ENCODE data around the gene TEDC2. TPM values are rescaled to one million over a fixed set of nuclear protein-coding genes. Genes with fewer than 3 reads are reported as not detected.

Gene TEDC2
- total and polyA plus RNA-seq, 9 of the 15 experiments (the other 6 are each of a cell fraction or from before 2014, with no cell fraction given), result 0.75 to 57.0 (median 17.6) TPM

DNA sequence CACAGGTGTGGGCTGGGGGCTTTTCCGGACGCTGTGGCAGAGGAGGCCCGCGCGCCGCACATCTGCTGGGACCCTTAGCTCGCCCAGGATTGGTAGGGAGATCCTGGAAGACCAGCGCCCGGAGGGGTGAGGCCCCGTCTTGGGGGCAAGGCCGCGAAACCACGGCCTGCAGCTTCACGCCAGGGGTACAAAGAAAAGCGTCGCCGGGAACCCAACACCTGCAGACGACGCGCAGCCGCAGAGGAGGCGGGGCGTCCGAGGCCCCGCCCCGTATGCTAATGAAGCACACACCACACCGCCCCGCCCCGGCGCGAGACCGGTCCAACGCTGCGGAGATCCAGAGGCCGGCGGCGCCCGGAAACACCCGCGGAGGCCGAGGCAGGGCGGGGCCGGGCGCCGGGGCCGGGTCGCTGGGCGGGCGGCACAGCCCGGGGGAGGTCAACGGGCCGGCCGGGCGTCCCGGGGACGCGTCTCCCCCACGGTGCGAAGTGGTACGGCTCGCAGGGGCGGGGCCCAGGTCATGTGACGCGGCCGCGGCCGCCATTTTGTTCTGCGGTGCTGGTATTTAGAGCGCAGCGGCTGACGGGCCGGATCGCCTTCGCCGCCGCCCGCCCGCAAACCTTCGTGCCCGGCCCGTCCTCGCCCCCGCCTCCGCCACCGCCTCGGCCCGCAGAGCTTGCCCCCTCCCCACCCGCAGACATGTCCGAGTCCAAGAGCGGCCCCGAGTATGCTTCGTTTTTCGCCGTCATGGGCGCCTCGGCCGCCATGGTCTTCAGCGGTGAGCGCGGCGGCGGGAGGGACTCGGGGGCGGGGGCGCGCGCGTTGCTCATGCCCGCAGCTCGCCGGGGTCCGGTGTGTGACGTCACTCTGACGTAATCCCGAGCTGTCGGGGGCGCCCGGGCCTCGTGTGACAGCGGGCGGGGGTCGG, 53.8 kb downstream of the TEDC2 start, which contains the start of gene ATP6V0C (continued):
- TF ChIP-seq NCOA4 (IDR thresholded peaks at IDR 0.05; ENCODE audit: partially characterized antibody) (no peak), CHD1 (IDR thresholded peaks at IDR 0.05; ENCODE audit: low read length) (peak; percentile 86), HNRNPH1 (optimal IDR thresholded peaks at IDR 0.05; ENCODE audit: low read depth, low read length) (no peak), NFE2L1 (tag; IDR thresholded peaks at IDR 0.05; ENCODE audit: borderline replicate concordance, low read depth) (no peak), HNRNPL (IDR thresholded peaks at IDR 0.05; ENCODE audit: low read depth, low read length) (no peak), CBX1 (IDR thresholded peaks at IDR 0.05; ENCODE audit: low read depth) (0 out of 2 replicates have a peak, but pooled peaks have one; percentile 20), SMAD4 (CRISPR knock-in tag; conservative IDR thresholded peaks at IDR 0.05) (0 out of 2 replicates have a peak, but pooled peaks have one; percentile 51), TEAD2 (tag; IDR thresholded peaks at IDR 0.05) (no peak), KAT8 (IDR thresholded peaks at IDR 0.05; ENCODE audit: low read depth) (no peak), SIRT6 (IDR thresholded peaks at IDR 0.05; ENCODE audit: low read depth, low read length) (no peak), DMBX1 (CRISPR knock-in tag; IDR thresholded peaks at IDR 0.05; ENCODE audit: borderline replicate concordance) (no peak), POLR2G (IDR thresholded peaks at IDR 0.05; ENCODE audit: low read depth, low read length) (peak; percentile 93), ZNF76 (CRISPR knock-in tag; IDR thresholded peaks at IDR 0.05; ENCODE audit: borderline replicate concordance) (no peak), CREB1 (IDR thresholded peaks at IDR 0.05) (peak; percentile 90), CREB1 (CRISPR knock-in tag; IDR thresholded peaks at IDR 0.05) (peak; percentile 92), FOSL1 (tag; conservative IDR thresholded peaks at IDR 0.05) (peak; percentile 47; the same call in 1 of the 2 replicates), MECOM (CRISPR knock-in tag; IDR thresholded peaks at IDR 0.05) (no peak), SP2 (IDR thresholded peaks at IDR 0.05; ENCODE audit: extremely low read depth, low read depth, low read length, poor library complexity, severe bottlenecking) (no peak), XRCC5 (IDR thresholded peaks at IDR 0.05; ENCODE audit: low read depth, low read length) (no peak)
- TF ChIP-seq, protein P1, sequence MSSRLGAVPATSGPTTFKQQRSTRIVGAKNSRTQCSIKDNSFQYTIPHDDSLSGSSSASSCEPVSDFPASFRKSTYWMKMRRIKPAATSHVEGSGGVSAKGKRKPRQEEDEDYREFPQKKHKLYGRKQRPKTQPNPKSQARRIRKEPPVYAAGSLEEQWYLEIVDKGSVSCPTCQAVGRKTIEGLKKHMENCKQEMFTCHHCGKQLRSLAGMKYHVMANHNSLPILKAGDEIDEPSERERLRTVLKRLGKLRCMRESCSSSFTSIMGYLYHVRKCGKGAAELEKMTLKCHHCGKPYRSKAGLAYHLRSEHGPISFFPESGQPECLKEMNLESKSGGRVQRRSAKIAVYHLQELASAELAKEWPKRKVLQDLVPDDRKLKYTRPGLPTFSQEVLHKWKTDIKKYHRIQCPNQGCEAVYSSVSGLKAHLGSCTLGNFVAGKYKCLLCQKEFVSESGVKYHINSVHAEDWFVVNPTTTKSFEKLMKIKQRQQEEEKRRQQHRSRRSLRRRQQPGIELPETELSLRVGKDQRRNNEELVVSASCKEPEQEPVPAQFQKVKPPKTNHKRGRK (tag; IDR thresholded peaks at IDR 0.05), result no peak
- TF ChIP-seq, protein P2, sequence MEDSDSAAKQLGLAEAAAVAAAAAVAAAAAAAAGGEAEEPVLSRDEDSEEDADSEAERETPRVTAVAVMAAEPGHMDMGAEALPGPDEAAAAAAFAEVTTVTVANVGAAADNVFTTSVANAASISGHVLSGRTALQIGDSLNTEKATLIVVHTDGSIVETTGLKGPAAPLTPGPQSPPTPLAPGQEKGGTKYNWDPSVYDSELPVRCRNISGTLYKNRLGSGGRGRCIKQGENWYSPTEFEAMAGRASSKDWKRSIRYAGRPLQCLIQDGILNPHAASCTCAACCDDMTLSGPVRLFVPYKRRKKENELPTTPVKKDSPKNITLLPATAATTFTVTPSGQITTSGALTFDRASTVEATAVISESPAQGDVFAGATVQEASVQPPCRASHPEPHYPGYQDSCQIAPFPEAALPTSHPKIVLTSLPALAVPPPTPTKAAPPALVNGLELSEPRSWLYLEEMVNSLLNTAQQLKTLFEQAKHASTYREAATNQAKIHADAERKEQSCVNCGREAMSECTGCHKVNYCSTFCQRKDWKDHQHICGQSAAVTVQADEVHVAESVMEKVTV (CRISPR knock-in tag; IDR thresholded peaks at IDR 0.05), result no peak
- TF ChIP-seq, protein P3, sequence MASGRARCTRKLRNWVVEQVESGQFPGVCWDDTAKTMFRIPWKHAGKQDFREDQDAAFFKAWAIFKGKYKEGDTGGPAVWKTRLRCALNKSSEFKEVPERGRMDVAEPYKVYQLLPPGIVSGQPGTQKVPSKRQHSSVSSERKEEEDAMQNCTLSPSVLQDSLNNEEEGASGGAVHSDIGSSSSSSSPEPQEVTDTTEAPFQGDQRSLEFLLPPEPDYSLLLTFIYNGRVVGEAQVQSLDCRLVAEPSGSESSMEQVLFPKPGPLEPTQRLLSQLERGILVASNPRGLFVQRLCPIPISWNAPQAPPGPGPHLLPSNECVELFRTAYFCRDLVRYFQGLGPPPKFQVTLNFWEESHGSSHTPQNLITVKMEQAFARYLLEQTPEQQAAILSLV (tag; IDR thresholded peaks at IDR 0.05), result no peak

Data from K562 (cell line).